Naive thymus-derived CD4-positive, alpha-beta T cell (primary cell): ENCODE results near the gene YKT6. TPM values are rescaled to one million over a fixed set of nuclear protein-coding genes. Genes with fewer than 3 reads are reported as not detected.

Experiments used
- ATAC-seq: fragments of 150-1000 bp; cut with Tn5 transposase; 2 replicates; pipeline ENCODE4 v1.10.0; 2021; ENCODE audit warnings: mild to moderate bottlenecking, moderate library complexity
- CTCF ChIA-PET: fragments of 350-600 bp; sonication (Branson Sonifier 250); formaldehyde crosslinking; loops from one replicate; lab custom pipeline; 2021; ENCODE audit warnings: antibody characterized with exemption; lab: Charles Lee
- POLR2A ChIA-PET: fragments of 350-600 bp; sonication (Branson Sonifier 250); formaldehyde crosslinking; loops from one replicate; lab custom pipeline; 2021; ENCODE audit warnings: antibody characterized with exemption, inconsistent platforms; lab: Charles Lee
- DNase-seq, 9 donors: peaks; one replicate each; pipeline versions ENCODE4 v3.0.0 to v3.0.0-alpha.2; 2020 to 2022; ENCODE audit warnings: mixed read lengths in 1 of 9
- H3K27ac ChIP-seq: one replicate; pipeline ENCODE4 v1.7.0; 2013; ENCODE audit warnings: mild to moderate bottlenecking, low read depth, low read length, moderate library complexity
- H3K27me3 ChIP-seq, 2 donors: one replicate each; pipeline ENCODE4 v1.7.0; 2013; ENCODE audit warnings: low read length in 2 of 2, mild to moderate bottlenecking in 2 of 2, moderate library complexity in 2 of 2; ENCODE audit not compliant: control insufficient read depth in 2 of 2, insufficient read depth in 2 of 2
- H3K36me3 ChIP-seq, 3 experiments: 1 replicate in 2 of 3; 2 replicates in 1 of 3; pipeline ENCODE4 v1.7.0; 2013; ENCODE audit warnings: low read length in 3 of 3, mild to moderate bottlenecking in 3 of 3, moderate library complexity in 1 of 3; ENCODE audit not compliant: insufficient read depth in 3 of 3, control insufficient read depth in 2 of 3
- H3K4me1 ChIP-seq, 2 donors: one replicate each; pipeline ENCODE4 v1.7.0; 2013; ENCODE audit warnings: low read length in 2 of 2, mild to moderate bottlenecking in 2 of 2, moderate library complexity in 1 of 2; ENCODE audit not compliant: control insufficient read depth in 2 of 2, insufficient read depth in 2 of 2
- H3K4me3 ChIP-seq: 2 replicates; pipeline ENCODE4 v1.7.0; 2013; ENCODE audit warnings: mild to moderate bottlenecking, low read length
- H3K9me3 ChIP-seq, 3 experiments: 1 replicate in 2 of 3; 2 replicates in 1 of 3; pipeline ENCODE4 v1.7.0; 2013; ENCODE audit warnings: low read length in 3 of 3; ENCODE audit not compliant: control insufficient read depth in 2 of 3
- H3K27ac Mint-ChIP-seq, 9 donors: one replicate each; pipeline ENCODE4 v1.8.0; 2020 to 2022; ENCODE audit warnings: mixed read lengths in 9 of 9, mild to moderate bottlenecking in 8 of 9, moderate library complexity in 5 of 9, inconsistent platforms in 2 of 9
- H3K27me3 Mint-ChIP-seq, 5 donors: one replicate each; pipeline ENCODE4 v1.8.0; 2021 to 2022; ENCODE audit warnings: mixed read lengths in 5 of 5, mild to moderate bottlenecking in 1 of 5
- H3K36me3 Mint-ChIP-seq, 5 donors: one replicate each; pipeline ENCODE4 v1.8.0; 2020 to 2022; ENCODE audit warnings: mixed read lengths in 5 of 5, mild to moderate bottlenecking in 3 of 5, inconsistent platforms in 1 of 5
- H3K4me1 Mint-ChIP-seq, 7 donors: one replicate each; pipeline ENCODE4 v1.8.0; 2020 to 2022; ENCODE audit warnings: mixed read lengths in 7 of 7, mild to moderate bottlenecking in 3 of 7, inconsistent platforms in 1 of 7
- H3K4me3 Mint-ChIP-seq, 10 donors: one replicate each; pipeline ENCODE4 v1.8.0; 2020 to 2022; ENCODE audit warnings: mild to moderate bottlenecking in 10 of 10, mixed read lengths in 10 of 10, moderate library complexity in 6 of 10, inconsistent platforms in 2 of 10
- H3K9me3 Mint-ChIP-seq, 11 donors: one replicate each; pipeline ENCODE4 v1.8.0; 2020 to 2022; ENCODE audit warnings: mixed read lengths in 11 of 11, mild to moderate bottlenecking in 4 of 11, inconsistent platforms in 1 of 11, moderate library complexity in 1 of 11
- intact Hi-C, 2 donors: fragments of 100-400 bp; cut with micrococcal nuclease; formaldehyde crosslinking; loops; one replicate each; pipeline ENCODE4 v1.15.1; 2023
- polyA plus RNA-seq, 2 donors: library from polyadenylated mRNA; unstranded; fragments of 300-500 nt; fragmentation: Illumina TruSeq; gene quantifications; one replicate each; pipeline ENCODE4 v1.2.3, GENCODE V29; 2021
- total RNA-seq, 6 experiments: library from RNA in 5 of 6; stranded (reverse) in 5 of 6; gene quantifications; 1 replicate in 5 of 6; 2 replicates in 1 of 6; pipeline ENCODE4 v1.2.3 and lab custom pipeline; 2021 to 2026

The YKT6 gene
- total and polyA plus RNA-seq, 7 experiments from 2014 or later = 32.6 to 80.9 (median 59.9) TPM

DNA sequence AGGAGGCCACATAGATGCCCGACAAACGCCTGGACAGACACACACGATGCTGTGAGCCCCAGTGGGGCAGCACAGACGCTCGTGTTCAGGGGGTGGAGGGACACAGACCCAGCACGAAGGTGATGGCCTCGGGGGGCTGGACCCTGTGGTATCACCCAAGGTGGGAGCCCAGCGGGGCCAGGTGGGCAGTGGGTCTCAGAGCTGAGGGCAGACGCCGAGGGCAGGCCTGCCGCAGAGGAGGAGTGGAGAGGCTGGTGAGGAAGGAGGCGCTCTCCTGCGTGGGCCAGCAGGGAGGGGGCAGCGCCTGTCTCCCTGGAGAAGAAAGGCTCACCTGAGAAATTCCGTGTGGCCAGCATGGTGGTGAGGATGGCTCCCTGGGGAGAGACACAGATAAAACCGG lies 39.6 kb downstream of the YKT6 start:
- Histone ChIP-seq H3K27me3 (no peaks in the 10 kb centered on the region), H3K9me3 (no peaks in the 10 kb centered on the region), H3K4me3 (no peak overlapping the region), H3K27ac (no peak overlapping the region), H3K36me3 (no peaks in the 10 kb centered on the region), H3K4me1 (no peaks in the 10 kb centered on the region)
- ChIA-PET CTCF (interaction anchor here (0.5 to 3.5 kb wide), 13 partner anchors 9 to 326 kb away, joined by 3 to 27 read pairs (median 4); no protein-coding TSS in a partner anchor), POLR2A (interaction anchor here (1.1 to 1.3 kb wide), 2 partner anchors 249 to 331 kb away, joined by 3 to 4 read pairs; no protein-coding TSS in a partner anchor)
- no peak overlapping the region for H3K27ac Mint-ChIP-seq
- no peaks in the 10 kb centered on the region for H3K36me3 Mint-ChIP-seq
- H3K4me1 Mint-ChIP-seq = peaks cover 0 to 4% (median 0%) of the 10 kb centered on the region in 7 donors
- intact Hi-C loops = loop anchor here (2.0 to 10.0 kb wide), 6 partner anchors 16 to 897 kb away; partner anchors contain the start of gene H2AZ2 (in 1 of the 2)
- H3K9me3 Mint-ChIP-seq = no peaks in the 10 kb centered on the region
- no peak overlapping the region for H3K4me3 Mint-ChIP-seq
- ATAC-seq (no peak), DNase-seq (no peak)
- H3K27me3 Mint-ChIP-seq = peaks cover 0 to 3% (median 0%) of the 10 kb centered on the region in 5 donors

GRCh38 chr7:44240983-44241510 lies 40.3 kb downstream of the YKT6 start:
- intact Hi-C loops = loop anchor here (1.0 to 10.0 kb wide), 9 partner anchors 16 to 896 kb away; partner anchors contain the start of gene H2AZ2 (in 1 of the 2)
- ATAC-seq (peak; percentile 81), DNase-seq (peak; percentile 40 to 70 (median 66))
- peaks cover 0 to 3% (median 0%) of the 10 kb centered on the region in 5 donors for H3K27me3 Mint-ChIP-seq
- Histone ChIP-seq H3K36me3 (no peaks in the 10 kb centered on the region), H3K27ac (no peak overlapping the region), H3K9me3 (no peaks in the 10 kb centered on the region), H3K4me1 (no peaks in the 10 kb centered on the region), H3K27me3 (no peaks in the 10 kb centered on the region), H3K4me3 (peak overlapping the region; percentile 27)
- ChIA-PET POLR2A (interaction anchor here (1.1 to 1.3 kb wide), 2 partner anchors 249 to 330 kb away, joined by 3 to 4 read pairs; no protein-coding TSS in a partner anchor), CTCF (interaction anchor here (0.5 to 3.5 kb wide), 16 partner anchors 8 to 325 kb away, joined by 3 to 27 read pairs (median 4); no protein-coding TSS in a partner anchor)
- H3K9me3 Mint-ChIP-seq = no peaks in the 10 kb centered on the region
- peaks cover 0 to 4% (median 0%) of the 10 kb centered on the region in 7 donors for H3K4me1 Mint-ChIP-seq
- no peaks in the 10 kb centered on the region for H3K36me3 Mint-ChIP-seq
- H3K4me3 Mint-ChIP-seq = peak overlapping the region in 8 of 10 donors; percentile 37 to 69 (median 50)
- peak overlapping the region in 2 of 9 donors; percentile 39 to 62 for H3K27ac Mint-ChIP-seq

- ATAC-seq (no peak), DNase-seq (no peak)
- Histone ChIP-seq H3K4me1 (no peaks in the 10 kb centered on the region), H3K27ac (no peak overlapping the region), H3K27me3 (no peaks in the 10 kb centered on the region), H3K36me3 (no peaks in the 10 kb centered on the region), H3K9me3 (no peaks in the 10 kb centered on the region), H3K4me3 (no peak overlapping the region)
- ChIA-PET CTCF (interaction anchor here (0.7 to 3.5 kb wide), 4 partner anchors 36 to 324 kb away, joined by 3 to 27 read pairs (median 5); no protein-coding TSS in a partner anchor), POLR2A (no interaction called here)
- H3K27me3 Mint-ChIP-seq = no peaks in the 10 kb centered on the region
- intact Hi-C loops = loop anchor here (5.0 to 10.0 kb wide), 5 partner anchors 135 to 895 kb away; partner anchors contain the start of gene H2AZ2 (in 1 of the 2)
- H3K4me3 Mint-ChIP-seq = no peak overlapping the region
- no peaks in the 10 kb centered on the region for H3K9me3 Mint-ChIP-seq
- H3K36me3 Mint-ChIP-seq = no peaks in the 10 kb centered on the region
- H3K4me1 Mint-ChIP-seq = peaks cover 0 to 4% (median 0%) of the 10 kb centered on the region in 7 donors
- no peak overlapping the region for H3K27ac Mint-ChIP-seq
Observed at GRCh38 chr7:44242091-44242490, 41.3 kb downstream of the YKT6 start.

DNA sequence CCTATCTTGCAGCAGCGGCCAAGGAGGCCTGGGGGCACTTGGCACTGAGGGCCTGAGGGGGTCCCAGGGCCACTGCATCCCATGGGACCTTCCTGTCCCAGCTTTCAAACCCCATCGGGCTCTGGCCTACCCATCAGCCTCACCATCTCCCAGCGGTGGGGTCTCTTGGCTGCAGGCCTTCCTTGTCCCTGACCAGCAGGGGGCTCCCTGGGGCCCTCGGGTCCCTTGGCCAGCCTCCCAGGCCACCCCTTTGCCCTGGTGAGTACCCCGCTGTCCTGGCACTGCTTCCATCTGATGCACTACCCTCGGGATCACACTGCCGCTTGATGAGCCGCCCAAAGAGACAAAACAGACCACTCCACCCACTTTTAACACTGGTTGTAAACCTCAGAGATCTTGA lies 43.5 kb downstream of the YKT6 start:
- CTCF ChIA-PET = interaction anchor here (1.2 kb wide), 1 partner anchor 321 kb away, joined by 3 read pairs; no protein-coding TSS in a partner anchor
- H3K4me1 Mint-ChIP-seq = peaks cover 0 to 4% (median 0%) of the 10 kb centered on the region in 7 donors
- no peak overlapping the region for H3K27ac ChIP-seq
- no peaks in the 10 kb centered on the region for H3K27me3 Mint-ChIP-seq
- no peaks in the 10 kb centered on the region for H3K27me3 ChIP-seq
- no peaks in the 10 kb centered on the region for H3K9me3 ChIP-seq
- H3K4me3 Mint-ChIP-seq = no peak overlapping the region
- H3K9me3 Mint-ChIP-seq = no peaks in the 10 kb centered on the region
- peak overlapping the region in 1 of 9 donors; percentile 3 for H3K27ac Mint-ChIP-seq
- no peak overlapping the region for H3K4me3 ChIP-seq
- POLR2A ChIA-PET = no interaction called here
- H3K36me3 ChIP-seq = no peaks in the 10 kb centered on the region
- no peak for ATAC-seq
- peak in 5 of 9 donors; percentile 7 to 44 (median 19) for DNase-seq
- intact Hi-C loops = loop anchor here (5.0 to 10.0 kb wide), 5 partner anchors 133 to 893 kb away; partner anchors contain the start of gene H2AZ2 (in 1 of the 2)
- H3K36me3 Mint-ChIP-seq = no peaks in the 10 kb centered on the region
- H3K4me1 ChIP-seq = no peaks in the 10 kb centered on the region

- POLR2A ChIA-PET = no interaction called here
- Histone ChIP-seq H3K9me3 (no peaks in the 10 kb centered on the region), H3K4me3 (no peak overlapping the region), H3K27me3 (no peaks in the 10 kb centered on the region), H3K27ac (no peak overlapping the region), H3K36me3 (no peaks in the 10 kb centered on the region), H3K4me1 (no peaks in the 10 kb centered on the region)
- DNase-seq (no peak), ATAC-seq (no peak)
- no peaks in the 10 kb centered on the region for H3K9me3 Mint-ChIP-seq
- intact Hi-C loops = loop anchor here in 1 of 2 donors (10.0 kb wide), 1 partner anchor 678 kb away; no protein-coding TSS in a partner anchor
- no peaks in the 10 kb centered on the region for H3K27me3 Mint-ChIP-seq
- H3K27ac Mint-ChIP-seq = peak overlapping the region in 1 of 9 donors; percentile 22
- H3K36me3 Mint-ChIP-seq = no peaks in the 10 kb centered on the region
- CTCF ChIA-PET = no interaction called here
- no peaks in the 10 kb centered on the region for H3K4me1 Mint-ChIP-seq
- H3K4me3 Mint-ChIP-seq = no peak overlapping the region
Observed at GRCh38 chr7:44246396-44247113, 45.8 kb downstream of the YKT6 start.

GRCh38 chr7:44247868-44248651 lies 47.3 kb downstream of the YKT6 start:
- no peaks in the 10 kb centered on the region for H3K4me1 Mint-ChIP-seq

More at GRCh38 chr7:44247868-44248651, 47.3 kb downstream of the YKT6 start:
- no peaks in the 10 kb centered on the region for H3K27me3 ChIP-seq
- CTCF ChIA-PET = no interaction called here
- DNase-seq = no peak
- Mint-ChIP-seq H3K27me3 (no peaks in the 10 kb centered on the region), H3K4me3 (no peak overlapping the region), H3K27ac (no peak overlapping the region), H3K9me3 (no peaks in the 10 kb centered on the region), H3K36me3 (no peaks in the 10 kb centered on the region)
- H3K4me3 ChIP-seq = no peak overlapping the region
- POLR2A ChIA-PET = no interaction called here
- intact Hi-C loops = loop anchor here in 1 of 2 donors (10.0 kb wide), 1 partner anchor 677 kb away; no protein-coding TSS in a partner anchor
- H3K9me3 ChIP-seq = no peaks in the 10 kb centered on the region
- no peak overlapping the region for H3K27ac ChIP-seq
- no peaks in the 10 kb centered on the region for H3K36me3 ChIP-seq
- no peak for ATAC-seq
- H3K4me1 ChIP-seq = no peaks in the 10 kb centered on the region
